H1 (cell line): ENCODE results near the gene PXK. TPM values are rescaled to one million over a fixed set of nuclear protein-coding genes. Genes with fewer than 3 reads are reported as not detected.

Experiments used
- CTCF ChIA-PET: fragments of 300-600 bp; sonication (Branson Sonifier 250); formaldehyde crosslinking; loops from one replicate; lab custom pipeline; 2021; ENCODE audit not compliant: partially characterized antibody; lab: Charles Lee
- POLR2A ChIA-PET: fragments of 300-600 bp; sonication (Branson Sonifier 250); formaldehyde crosslinking; loops from one replicate; lab custom pipeline; 2021; ENCODE audit warnings: inconsistent platforms; ENCODE audit not compliant: partially characterized antibody; lab: Charles Lee
- DNase-seq, 2 experiments: peaks; one replicate each; pipeline versions ENCODE4 v3.0.0 to v3.0.0-alpha.2; 2010 to 2022; ENCODE audit warnings: low spot score in 2 of 2, low read depth in 1 of 2, mixed read lengths in 1 of 2
- FAIRE-seq: peaks from 2 replicates; lab custom pipeline; 2011; peaks lifted over from hg19 to GRCh38; lab: Jason Lieb, UNC
- H2AFZ ChIP-seq: 2 replicates; pipeline ENCODE4 v1.8.1; 2012; ENCODE audit warnings: low read length, inconsistent platforms
- H2AK5ac ChIP-seq: 2 replicates; pipeline ENCODE4 v1.6.1; 2013; ENCODE audit warnings: low read depth, low read length
- H2BK120ac ChIP-seq: replicated peaks from 2 replicates; pipeline ENCODE3; 2013; ENCODE audit warnings: low read depth, low read length, inconsistent platforms
- H2BK12ac ChIP-seq: 2 replicates; pipeline ENCODE4 v1.6.1; 2013; ENCODE audit warnings: low read depth, low read length
- H2BK15ac ChIP-seq: 2 replicates; pipeline ENCODE4 v1.6.1; 2013; ENCODE audit warnings: low read length
- H2BK20ac ChIP-seq: 2 replicates; pipeline ENCODE4 v1.6.1; 2013; ENCODE audit warnings: low read length
- H2BK5ac ChIP-seq: 2 replicates; pipeline ENCODE4 v1.6.1; 2013; ENCODE audit warnings: low read depth, low read length
- H3K14ac ChIP-seq: 2 replicates; pipeline ENCODE4 v1.6.1; 2013; ENCODE audit warnings: inconsistent platforms; ENCODE audit not compliant: insufficient read length
- H3K18ac ChIP-seq: 2 replicates; pipeline ENCODE4 v1.6.1; 2013; ENCODE audit warnings: low read length; ENCODE audit errors: extremely low read depth
- H3K23ac ChIP-seq: 2 replicates; pipeline ENCODE4 v1.6.1; 2013; ENCODE audit warnings: inconsistent platforms; ENCODE audit not compliant: insufficient read length
- H3K23me2 ChIP-seq: 2 replicates; pipeline ENCODE4 v1.6.1; 2013; ENCODE audit warnings: low read depth, low read length
- H3K27ac ChIP-seq: 2 replicates; pipeline ENCODE4 v1.6.1; 2011; ENCODE audit warnings: low read depth, low read length, inconsistent platforms
- H3K27me3 ChIP-seq, 4 experiments: replicated peaks in 1 of 4; 1 replicate in 1 of 4; 2 replicates in 3 of 4; pipeline versions ENCODE4 v1.6.1 to v1.8.1; 2011 to 2013; ENCODE audit warnings: low read length in 3 of 4, mild to moderate bottlenecking in 3 of 4, inconsistent platforms in 2 of 4, mixed read lengths in 2 of 4, moderate library complexity in 1 of 4; ENCODE audit not compliant: control insufficient read depth in 3 of 4, insufficient read depth in 3 of 4; ENCODE audit errors: extremely low read depth in 1 of 4
- H3K36me3 ChIP-seq, 4 experiments: 2 replicates each; pipeline versions ENCODE4 v1.6.1 to v1.8.1; 2011 to 2013; ENCODE audit warnings: mild to moderate bottlenecking in 4 of 4, low read length in 3 of 4, moderate library complexity in 2 of 4, control low read depth in 1 of 4, inconsistent platforms in 1 of 4; ENCODE audit not compliant: insufficient read depth in 4 of 4, control insufficient read depth in 2 of 4
- H3K4ac ChIP-seq: replicated peaks from 2 replicates; pipeline ENCODE3; 2013; ENCODE audit warnings: low read length, low read depth, mixed read lengths, inconsistent platforms; ENCODE audit not compliant: insufficient read length
- H3K4me1 ChIP-seq, 4 experiments: replicated peaks in 1 of 4; 1 replicate in 1 of 4; 2 replicates in 3 of 4; pipeline versions ENCODE4 v1.6.1 to v1.8.1; 2011 to 2013; ENCODE audit warnings: low read length in 3 of 4, inconsistent platforms in 2 of 4, mixed read lengths in 1 of 4; ENCODE audit not compliant: insufficient read depth in 4 of 4, control insufficient read depth in 3 of 4
- H3K4me2 ChIP-seq, 2 experiments: 2 replicates each; pipeline versions ENCODE4 v1.6.1 to v1.8.1; 2011 to 2013; ENCODE audit warnings: low read depth in 2 of 2, low read length in 2 of 2, control low read depth in 1 of 2, inconsistent platforms in 1 of 2, mild to moderate bottlenecking in 1 of 2; ENCODE audit not compliant: insufficient read depth in 1 of 2
- H3K4me3 ChIP-seq, 4 experiments: fragments of 200-600, 300-600 bp in 1 of 4; sonication (generic), shearing (Covaris generic), sonication (Bioruptor Twin) in 1 of 4; 2 replicates each; pipeline versions ENCODE4 v1.5.1 to v1.8.1; 2011 to 2016; ENCODE audit warnings: low read length in 4 of 4, low read depth in 3 of 4, control low read depth in 2 of 4, inconsistent platforms in 2 of 4, mild to moderate bottlenecking in 2 of 4, mixed read lengths in 1 of 4, moderate library complexity in 1 of 4; ENCODE audit not compliant: insufficient read depth in 2 of 4; ENCODE audit errors: extremely low read depth in 1 of 4
- H3K56ac ChIP-seq: replicated peaks from 2 replicates; pipeline ENCODE3; 2013; ENCODE audit warnings: low read depth, mild to moderate bottlenecking, mixed read lengths, low read length, inconsistent platforms; ENCODE audit not compliant: insufficient read length
- H3K79me1 ChIP-seq: 2 replicates; pipeline ENCODE4 v1.6.1; 2013; ENCODE audit warnings: low read depth, low read length, control low read depth
- H3K79me2 ChIP-seq, 2 experiments: 2 replicates each; pipeline versions ENCODE4 v1.6.1 to v1.8.1; 2012 to 2013; ENCODE audit warnings: low read length in 2 of 2, mild to moderate bottlenecking in 2 of 2, inconsistent platforms in 1 of 2; ENCODE audit not compliant: insufficient read depth in 2 of 2, control insufficient read depth in 1 of 2
- H3K9ac ChIP-seq, 4 experiments: replicated peaks in 1 of 4; 1 replicate in 1 of 4; 2 replicates in 3 of 4; pipeline versions ENCODE4 v1.6.1 to v1.8.1; 2011 to 2013; ENCODE audit warnings: low read depth in 3 of 4, low read length in 3 of 4, control low read depth in 2 of 4, mild to moderate bottlenecking in 2 of 4, moderate library complexity in 2 of 4, inconsistent platforms in 1 of 4; ENCODE audit errors: extremely low read depth in 1 of 4
- H3K9me3 ChIP-seq, 2 experiments: 2 replicates each; pipeline versions ENCODE4 v1.6.1 to v1.8.1; 2012 to 2013; ENCODE audit warnings: mild to moderate bottlenecking in 2 of 2, moderate library complexity in 2 of 2, control low read depth in 1 of 2, inconsistent platforms in 1 of 2, low read depth in 1 of 2, low read length in 1 of 2, mixed read lengths in 1 of 2; ENCODE audit not compliant: insufficient read depth in 2 of 2
- H4K20me1 ChIP-seq, 2 experiments: replicated peaks in 1 of 2; 2 replicates each; pipeline versions ENCODE3 to v1.8.1; 2011 to 2013; ENCODE audit warnings: inconsistent platforms in 2 of 2, low read length in 2 of 2, mild to moderate bottlenecking in 1 of 2; ENCODE audit not compliant: insufficient read depth in 2 of 2, control insufficient read depth in 1 of 2
- H4K5ac ChIP-seq: 2 replicates; pipeline ENCODE4 v1.6.1; 2013; ENCODE audit warnings: low read length, low read depth, mixed read lengths, inconsistent platforms; ENCODE audit not compliant: insufficient read length
- H4K8ac ChIP-seq: 2 replicates; pipeline ENCODE4 v1.8.0; 2013; ENCODE audit warnings: mild to moderate bottlenecking, moderate library complexity, low read length, inconsistent platforms; ENCODE audit not compliant: insufficient read depth; ENCODE audit errors: extremely low read depth
- H4K91ac ChIP-seq: replicated peaks from 2 replicates; pipeline ENCODE3; 2013; ENCODE audit warnings: low read length, mixed read lengths, inconsistent platforms; ENCODE audit not compliant: insufficient read length
- BACH1 ChIP-seq: IDR thresholded peaks from 2 replicates; pipeline ENCODE4 v1.6.1; 2012; ENCODE audit warnings: low read length, improper control_type of control experiment
- CTBP2 ChIP-seq: IDR thresholded peaks from 2 replicates; pipeline ENCODE4 v1.7.0; 2011; ENCODE audit warnings: borderline replicate concordance, mild to moderate bottlenecking, moderate library complexity, mixed read lengths, low read length; ENCODE audit not compliant: insufficient read depth, insufficient read length
- CTCF ChIP-seq, 3 experiments: IDR thresholded peaks; 1 replicate in 2 of 3; 2 replicates in 1 of 3; pipeline versions ENCODE4 v1.5.1 to v1.6.1; 2011; ENCODE audit warnings: low read length in 3 of 3, mild to moderate bottlenecking in 3 of 3, inconsistent platforms in 2 of 3, low read depth in 1 of 3, moderate library complexity in 1 of 3; ENCODE audit not compliant: insufficient read depth in 1 of 3; ENCODE audit errors: control extremely low read depth in 1 of 3
- E2F6 ChIP-seq: IDR thresholded peaks from 2 replicates; pipeline ENCODE4 v1.6.1; 2012; ENCODE audit warnings: inconsistent platforms
- POLR2AphosphoS5 ChIP-seq: IDR thresholded peaks from 2 replicates; pipeline ENCODE4 v1.6.1; 2011; ENCODE audit warnings: low read depth, low read length
- RAD21 ChIP-seq, 2 experiments: IDR thresholded peaks in 1 of 2; conservative IDR thresholded peaks in 1 of 2; 2 replicates each; pipeline ENCODE4 v1.6.1; 2011; ENCODE audit warnings: low read depth in 2 of 2, low read length in 2 of 2, improper control_type of control experiment in 1 of 2, inconsistent platforms in 1 of 2, mild to moderate bottlenecking in 1 of 2, moderate library complexity in 1 of 2
- TAF1 ChIP-seq: IDR thresholded peaks from 2 replicates; pipeline ENCODE4 v1.6.1; 2011; ENCODE audit warnings: mild to moderate bottlenecking, low read depth, low read length
- YY1 ChIP-seq: IDR thresholded peaks from 2 replicates; pipeline ENCODE4 v1.6.1; 2011; ENCODE audit warnings: low read depth, mild to moderate bottlenecking, low read length
- WGBS, 2 experiments: shearing (Covaris generic) in 1 of 2; methylation state at CpG; one replicate each; pipeline versions ENCODE4 v1.1.6 to v1.1.7; 2013 to 2015; ENCODE audit warnings: low lambda C conversion rate in 2 of 2, mixed read lengths in 2 of 2, inconsistent platforms in 1 of 2, low coverage in 1 of 2, missing lambda C conversion rate in 1 of 2; ENCODE audit not compliant: insufficient replicate concordance in 2 of 2, insufficient coverage in 1 of 2, insufficient read length in 1 of 2; ENCODE audit errors: extremely low coverage in 1 of 2, missing lambda C conversion rate in 1 of 2; 5-methylcytosine and 5-hydroxymethylcytosine counted together
- polyA plus RNA-seq, 7 experiments: library from polyadenylated mRNA; depleted of rRNA in 3 of 7; stranded (reverse) in 5 of 7; unstranded in 2 of 7; fragments of >200 nt in 5 of 7; fragments of 200-250 nt in 2 of 7; gene quantifications; 1 replicate in 5 of 7; 2 replicates in 1 of 7; 4 replicates in 1 of 7; pipeline versions ENCODE4 v1.2.1 to v1.2.3, GENCODE V29; 2011 to 2013; ENCODE audit warnings: missing spikeins in 2 of 7, mixed read lengths in 2 of 7
- total RNA-seq: library from RNA; stranded (reverse); fragmentation: NEBNext Ultra II Directional; extraction: Animal tissue kit (Norgen Biotek cat#: 25700); gene quantifications from 2 replicates; pipeline ENCODE4 v1.2.1, GENCODE V29; 2021

PXK gene
- total and polyA plus RNA-seq, 2 of the 8 experiments (the other 6 are each of a cell fraction or from before 2014, with no cell fraction given) = 3.5 to 7.1 TPM

GRCh38 chr3:58307639-58308215, 25.0 kb upstream of the PXK start:
- H3K23ac ChIP-seq = no peak overlapping the region
- H2BK15ac ChIP-seq = no peak overlapping the region
- peak overlapping the region in 1 of 4 experiments; percentile 95; a peak in 3 of 7 replicates for H3K9ac ChIP-seq
- H3K27ac ChIP-seq = no peak overlapping the region
- H2BK12ac ChIP-seq = no peak overlapping the region
- no peaks in the 10 kb centered on the region for H3K4me1 ChIP-seq
- H2BK20ac ChIP-seq = no peak overlapping the region
- H4K8ac ChIP-seq = no peak overlapping the region; the same call in 1 of the 2 replicates
- H2AFZ ChIP-seq = no peak overlapping the region
- H3K23me2 ChIP-seq = peaks cover 5% of the 10 kb centered on the region; the same call in 1 of the 2 replicates
- H4K5ac ChIP-seq = no peak overlapping the region
- peaks cover 8 to 11% of the 10 kb centered on the region in 2 experiments for H4K20me1 ChIP-seq
- H3K4me2 ChIP-seq = peak overlapping the region; percentile 89 to 94
- H3K14ac ChIP-seq = no peak overlapping the region
- no peak overlapping the region for H3K4ac ChIP-seq
- peaks cover 8 to 28% (median 22%) of the 10 kb centered on the region in 4 experiments for H3K36me3 ChIP-seq
- CTCF ChIA-PET = interaction anchor here (0.8 to 14.4 kb wide), 34 partner anchors 10 to 300 kb away, joined by 3 to 128 read pairs (median 7); partner anchors contain the start of genes FLNB and PXK
- no peak overlapping the region for H3K18ac ChIP-seq
- DNase-seq (no peak), FAIRE-seq (no peak)
- H3K27me3 ChIP-seq = no peaks in the 10 kb centered on the region
- no peak overlapping the region for H3K56ac ChIP-seq
- WGBS, 2 experiments = 77% methylated on average over 10 of the region's 10 CpGs; no CpG with 5 or more reads in 1 of the 2 experiments
- POLR2A ChIA-PET = interaction anchor here (0.9 to 4.4 kb wide), 12 partner anchors 11 to 200 kb away, joined by 3 to 64 read pairs (median 4); partner anchors contain the start of gene ABHD6
- H2AK5ac ChIP-seq = no peak overlapping the region
- peaks cover 6% of the 10 kb centered on the region for H3K79me1 ChIP-seq
- H4K91ac ChIP-seq = no peak overlapping the region
- no peaks in the 10 kb centered on the region for H3K9me3 ChIP-seq
- H2BK5ac ChIP-seq = no peak overlapping the region
- peak overlapping the region in 3 of 4 experiments; percentile 92 to 95 (median 94); a peak in 6 of 8 replicates for H3K4me3 ChIP-seq
- H2BK120ac ChIP-seq = no peak overlapping the region
- peaks cover 22 to 38% of the 10 kb centered on the region in 2 experiments for H3K79me2 ChIP-seq
- TF ChIP-seq TAF1 (no peak), E2F6 (no peak), RAD21 (IDR thresholded peaks at IDR 0.05 in 1 of 2, conservative IDR thresholded peaks at IDR 0.05 in 1 of 2; ENCODE audit: low read depth in 2 of 2, low read length in 2 of 2) (peak; percentile 39 to 40; a peak in 3 of 4 replicates), YY1 (no peak), CTCF (IDR thresholded peaks at IDR 0.05; ENCODE audit: control extremely low read depth in 1 of 3, insufficient read depth in 1 of 3, low read depth in 1 of 3, low read length in 3 of 3) (peak in 2 of 3 experiments; percentile 19 to 32; a peak in 2 of 4 replicates), BACH1 (no peak), POLR2AphosphoS5 (no peak), CTBP2 (no peak)
